Sigmoid colon (tissue), 7 donors: ENCODE data around the gene NUP133. TPM values are rescaled to one million over a fixed set of nuclear protein-coding genes. Genes with fewer than 3 reads are reported as not detected.

Experiments used
- DNase-seq: peaks from one replicate; pipeline ENCODE4 v3.0.0-alpha.2; 2019
- H3K27ac ChIP-seq, 4 donors: fragments of 200-600 bp; sonication (generic); one replicate each; pipeline ENCODE4 v1.5.1; 2016 to 2019; ENCODE audit warnings: mild to moderate bottlenecking in 1 of 4
- H3K27me3 ChIP-seq, 3 donors: fragments of 200-600 bp; sonication (generic); one replicate each; pipeline ENCODE4 v1.5.1; 2019; ENCODE audit warnings: mild to moderate bottlenecking in 1 of 3
- H3K36me3 ChIP-seq, 4 donors: fragments of 200-600 bp; sonication (generic); one replicate each; pipeline ENCODE4 v1.5.1; 2016 to 2019
- H3K4me1 ChIP-seq, 4 donors: fragments of 200-600 bp; sonication (generic); one replicate each; pipeline ENCODE4 v1.5.1; 2017 to 2019
- H3K4me3 ChIP-seq, 4 donors: fragments of 200-600 bp; sonication (generic); one replicate each; pipeline ENCODE4 v1.5.1; 2017 to 2019; ENCODE audit warnings: mild to moderate bottlenecking in 2 of 4, moderate library complexity in 1 of 4
- H3K9me3 ChIP-seq, 4 donors: fragments of 200-600 bp in 3 of 4; sonication (generic) in 3 of 4; one replicate each; pipeline versions ENCODE4 v1.5.1 to v1.6.1; 2013 to 2019
- EP300 ChIP-seq, 4 donors: sonication (generic); formaldehyde crosslinking; IDR thresholded peaks; one replicate each; pipeline ENCODE4 v1.6.1; 2017; ENCODE audit warnings: antibody characterized with exemption in 4 of 4
- POLR2A ChIP-seq, 2 donors: fragments of 450-650 bp; IDR thresholded peaks; one replicate each; pipeline ENCODE4 v1.6.1; 2016; ENCODE audit warnings: antibody characterized with exemption in 2 of 2, mild to moderate bottlenecking in 2 of 2, moderate library complexity in 2 of 2
- POLR2AphosphoS5 ChIP-seq, 4 donors: sonication (generic); formaldehyde crosslinking; IDR thresholded peaks; one replicate each; pipeline ENCODE4 v1.6.1; 2017; ENCODE audit warnings: antibody characterized with exemption in 4 of 4
- WGBS, 2 donors: extraction: QIAGEN DNeasy Blood & Tissue Kit; methylation state at CpG; one replicate each; pipeline ENCODE4 v1.1.7; 2013; 5-methylcytosine and 5-hydroxymethylcytosine counted together
- intact Hi-C: fragments of 100-400 bp; cut with DNase I; formaldehyde crosslinking; loops from one replicate; pipeline ENCODE4 v1.15.1; 2023
- polyA plus RNA-seq, 3 donors: library from polyadenylated mRNA; stranded (reverse); fragments of 200-250 nt; gene quantifications; one replicate each; pipeline ENCODE4 v1.2.3, GENCODE V29; 2013
- total RNA-seq, 4 donors: library from RNA; depleted of rRNA; stranded (reverse); fragments of >200 nt; gene quantifications; one replicate each; pipeline ENCODE4 v1.1.0, GENCODE V29; 2016
- TF ChIP-seq, protein P1 (sequence below), 4 experiments: fragments of 450-650 bp in 3 of 4; fragments of 200-600 bp in 1 of 4; IDR thresholded peaks; one replicate each; pipeline ENCODE4 v1.5.1; 2016 to 2019; ENCODE audit warnings: antibody characterized with exemption in 4 of 4, mild to moderate bottlenecking in 3 of 4, moderate library complexity in 2 of 4
- donor health status: healthy with polysubstance abuse.
- donor health status: Bipolar disorder and iron deficiency.
- donor health status: healthy.

Gene NUP133
- total and polyA plus RNA-seq, 7 donors: 4.8 to 31.7 (median 23.7) TPM

- Histone ChIP-seq H3K27me3 (peaks cover 31 to 46% (median 36%) of the 10 kb centered on the region in 3 donors), H3K4me1 (peaks cover 0 to 38% (median 35%) of the 10 kb centered on the region in 4 donors), H3K4me3 (no peak overlapping the region), H3K36me3 (peaks cover 0 to 17% (median 6%) of the 10 kb centered on the region in 4 donors), H3K27ac (no peak overlapping the region), H3K9me3 (no peaks in the 10 kb centered on the region)
- intact Hi-C loops: no loop called here
- TF ChIP-seq EP300 (IDR thresholded peaks at IDR 0.05) (no peak), POLR2AphosphoS5 (IDR thresholded peaks at IDR 0.05) (no peak), POLR2A (IDR thresholded peaks at IDR 0.05) (no peak)
- TF ChIP-seq, protein P1, sequence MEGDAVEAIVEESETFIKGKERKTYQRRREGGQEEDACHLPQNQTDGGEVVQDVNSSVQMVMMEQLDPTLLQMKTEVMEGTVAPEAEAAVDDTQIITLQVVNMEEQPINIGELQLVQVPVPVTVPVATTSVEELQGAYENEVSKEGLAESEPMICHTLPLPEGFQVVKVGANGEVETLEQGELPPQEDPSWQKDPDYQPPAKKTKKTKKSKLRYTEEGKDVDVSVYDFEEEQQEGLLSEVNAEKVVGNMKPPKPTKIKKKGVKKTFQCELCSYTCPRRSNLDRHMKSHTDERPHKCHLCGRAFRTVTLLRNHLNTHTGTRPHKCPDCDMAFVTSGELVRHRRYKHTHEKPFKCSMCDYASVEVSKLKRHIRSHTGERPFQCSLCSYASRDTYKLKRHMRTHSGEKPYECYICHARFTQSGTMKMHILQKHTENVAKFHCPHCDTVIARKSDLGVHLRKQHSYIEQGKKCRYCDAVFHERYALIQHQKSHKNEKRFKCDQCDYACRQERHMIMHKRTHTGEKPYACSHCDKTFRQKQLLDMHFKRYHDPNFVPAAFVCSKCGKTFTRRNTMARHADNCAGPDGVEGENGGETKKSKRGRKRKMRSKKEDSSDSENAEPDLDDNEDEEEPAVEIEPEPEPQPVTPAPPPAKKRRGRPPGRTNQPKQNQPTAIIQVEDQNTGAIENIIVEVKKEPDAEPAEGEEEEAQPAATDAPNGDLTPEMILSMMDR (IDR thresholded peaks at IDR 0.05): no peak
- DNase-seq: no peak
- WGBS, 2 donors: 69 to 73% methylated on average over 7 of the region's 7 CpGs
These were observed 71.9 kb downstream of the NUP133 start for GRCh38 chr1:229436201-229436600.

DNA sequence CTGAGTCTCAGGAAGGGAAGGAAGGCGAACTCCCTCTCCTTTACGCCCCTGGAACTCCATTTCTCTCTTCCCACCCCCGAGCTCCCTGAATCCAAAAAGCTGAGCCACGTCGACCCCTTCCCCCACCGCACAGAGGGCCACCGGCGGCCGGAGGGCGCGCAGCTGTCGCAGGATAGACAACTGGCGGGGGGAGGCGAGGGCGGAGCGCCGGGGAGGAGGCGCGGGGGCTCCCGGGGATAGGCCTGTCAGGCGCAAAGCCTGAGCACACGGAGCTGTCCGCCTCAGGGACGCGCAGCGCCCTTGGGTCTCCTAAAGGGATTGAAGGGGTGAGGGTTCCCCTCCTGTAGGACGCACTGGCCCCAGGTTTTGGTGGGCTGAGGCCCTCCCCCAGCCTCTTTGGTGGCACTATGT, 73.5 kb downstream of the NUP133 start:
- intact Hi-C loops: no loop called here
- Histone ChIP-seq H3K27me3 (peaks cover 46 to 62% (median 50%) of the 10 kb centered on the region in 3 donors), H3K36me3 (peaks cover 0 to 1% (median 0%) of the 10 kb centered on the region in 4 donors), H3K27ac (no peak overlapping the region), H3K4me1 (peaks cover 0 to 47% (median 43%) of the 10 kb centered on the region in 4 donors), H3K9me3 (no peaks in the 10 kb centered on the region), H3K4me3 (peak overlapping the region in 2 of 4 donors; percentile 23 to 33)
- DNase-seq: no peak
- 4 to 8% methylated on average over 27 of the region's 27 CpGs for WGBS, 2 donors
- TF ChIP-seq POLR2A (IDR thresholded peaks at IDR 0.05): no peak

DNA sequence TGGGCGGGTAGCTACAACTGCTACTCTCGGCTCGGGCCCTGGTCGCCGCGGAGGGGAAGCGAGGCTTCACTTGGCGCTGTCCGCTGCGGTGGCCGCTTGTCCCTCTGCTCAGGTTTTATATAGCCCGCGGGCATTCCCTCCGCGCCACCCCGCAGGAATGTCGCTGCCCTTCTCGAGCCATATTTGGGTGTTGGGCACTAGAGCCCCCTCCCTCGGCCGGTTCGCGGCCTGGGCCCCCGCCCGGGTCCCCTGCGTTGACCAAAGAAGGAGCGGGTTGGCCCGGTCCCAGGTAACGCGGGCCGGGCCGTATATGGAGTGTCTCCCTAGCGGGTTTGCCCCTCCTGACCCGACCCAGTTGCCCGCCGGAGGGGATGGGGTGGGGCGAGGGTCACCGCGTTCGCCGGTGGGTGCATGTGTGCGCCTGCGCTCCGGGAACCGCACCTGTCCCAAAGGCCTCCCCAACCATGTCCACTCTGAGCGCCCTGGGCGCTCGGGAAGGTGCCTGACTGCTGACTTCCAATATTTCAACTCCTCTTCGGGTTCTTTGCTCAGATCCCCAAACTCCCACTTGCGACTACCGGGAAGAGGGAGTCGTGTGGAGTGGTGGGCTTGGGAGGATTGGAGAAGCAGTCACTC, 74.0 kb downstream of the NUP133 start, which contains the start of gene ACTA1:
TSS of gene ACTA1 (minus strand) at position 90 of the 636 bp plus-strand sequence. CDS start 979 bp downstream, outside the sequence.
- intact Hi-C loops: no loop called here
- H3K4me3 ChIP-seq: peak within 1 kb of the TSS in 3 of 4 donors; percentile 14 to 33 (median 23)
- H3K27me3 ChIP-seq: peaks cover 51 to 67% (median 52%) of the 10 kb centered on the region in 3 donors
- TF ChIP-seq EP300 (IDR thresholded peaks at IDR 0.05) (no peak), POLR2A (IDR thresholded peaks at IDR 0.05) (no peak), POLR2AphosphoS5 (IDR thresholded peaks at IDR 0.05) (no peak)
- TF ChIP-seq, protein P1 (IDR thresholded peaks at IDR 0.05): no peak
- peaks cover 0 to 47% (median 43%) of the 10 kb centered on the region in 4 donors for H3K4me1 ChIP-seq
- no peak within 1 kb of the TSS for H3K27ac ChIP-seq
- H3K36me3 ChIP-seq: no peaks in the 10 kb centered on the region
- no peaks in the 10 kb centered on the region for H3K9me3 ChIP-seq
- 4 to 6% methylated on average over 51 of the region's 51 CpGs for WGBS, 2 donors
- no peak for DNase-seq

DNA sequence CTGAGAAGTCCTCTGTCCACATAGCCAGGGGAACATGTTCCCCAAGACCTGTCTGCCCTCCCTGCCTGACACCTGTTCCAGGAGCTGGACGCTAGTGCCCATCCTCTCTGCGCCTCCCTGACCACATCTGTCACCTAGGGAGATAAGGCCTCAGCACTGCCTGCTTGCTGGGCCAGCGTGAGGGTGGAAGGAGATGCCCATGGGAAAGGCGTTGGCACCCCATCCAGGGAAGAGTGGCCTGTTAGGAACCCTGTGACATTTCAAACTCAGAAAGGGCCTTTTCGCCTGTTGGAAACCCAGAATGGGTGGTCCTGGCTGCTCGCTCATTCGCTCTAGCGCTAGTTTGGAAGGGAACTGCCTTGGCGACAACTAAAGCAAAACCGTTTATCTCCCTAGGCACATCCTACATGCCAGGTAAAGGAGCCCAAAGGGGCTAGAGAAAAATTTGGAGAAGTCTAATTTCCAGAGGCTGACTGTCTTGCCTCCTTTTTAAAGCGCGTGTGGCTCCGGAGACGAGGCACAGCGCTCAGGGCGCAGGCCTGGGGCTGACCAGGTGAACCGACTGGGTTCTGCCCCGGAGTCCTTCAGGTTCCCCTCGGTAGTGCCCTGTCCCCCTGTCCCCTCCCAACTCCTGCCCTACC, 74.7 kb downstream of the NUP133 start:
- H3K27me3 ChIP-seq: peaks cover 51 to 74% (median 52%) of the 10 kb centered on the region in 3 donors

More for the DNA sequence above, 74.7 kb downstream of the NUP133 start:
- TF ChIP-seq POLR2AphosphoS5 (IDR thresholded peaks at IDR 0.05): no peak
- no peak for TF ChIP-seq POLR2A (IDR thresholded peaks at IDR 0.05)
- TF ChIP-seq, protein P1 (IDR thresholded peaks at IDR 0.05): no peak
- TF ChIP-seq EP300 (IDR thresholded peaks at IDR 0.05): no peak
- intact Hi-C loops: no loop called here
- Histone ChIP-seq H3K4me1 (peaks cover 0 to 47% (median 43%) of the 10 kb centered on the region in 4 donors), H3K27ac (no peak overlapping the region), H3K4me3 (peak overlapping the region in 3 of 4 donors; percentile 14 to 33 (median 23)), H3K9me3 (no peaks in the 10 kb centered on the region), H3K36me3 (no peaks in the 10 kb centered on the region)
- DNase-seq: no peak
- WGBS, 2 donors: 18 to 23% methylated on average over 19 of the region's 19 CpGs
